Stimulated activated CD4-positive, alpha-beta T cell treated with anti-CD3 and anti-CD28 coated beads, Interleukin-12 subunit alpha, Interleukin-12 subunit beta, amount 100 ng/mL, for 4 hours (primary cell): ENCODE results near the gene BIK.

Experiments used
- DNase-seq: peaks from one replicate; pipeline ENCODE4 v3.0.0-alpha.2; 2020

BIK gene

DNA sequence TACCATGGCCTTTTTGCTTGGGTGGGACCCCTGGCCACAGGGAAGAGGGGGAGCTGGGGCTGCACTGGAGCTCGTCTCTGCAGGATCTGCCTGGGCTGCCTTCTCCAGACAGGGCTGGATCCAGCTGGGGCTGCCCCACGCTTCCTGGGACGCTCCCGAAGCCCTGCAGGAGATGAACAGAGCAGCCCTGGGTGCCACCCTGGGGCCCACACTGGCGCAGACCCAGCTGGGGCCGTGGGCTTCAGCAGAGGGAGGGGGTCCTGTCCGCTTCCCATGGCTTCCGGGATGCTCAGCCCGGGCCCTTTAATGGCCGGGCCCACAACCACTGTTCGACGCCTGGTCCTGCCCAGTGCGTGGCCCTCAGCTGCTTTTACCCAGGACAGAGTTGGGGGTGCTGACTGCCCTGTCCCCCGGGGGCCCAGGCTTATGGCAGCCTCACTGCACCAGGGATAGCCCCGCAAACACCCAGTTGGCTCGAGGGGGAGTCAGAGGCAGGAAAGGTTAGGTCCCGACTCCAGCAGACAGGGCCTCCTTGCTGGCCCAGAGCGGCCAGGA is 52.8 kb downstream of the BIK start:
- no peak for DNase-seq

DNA sequence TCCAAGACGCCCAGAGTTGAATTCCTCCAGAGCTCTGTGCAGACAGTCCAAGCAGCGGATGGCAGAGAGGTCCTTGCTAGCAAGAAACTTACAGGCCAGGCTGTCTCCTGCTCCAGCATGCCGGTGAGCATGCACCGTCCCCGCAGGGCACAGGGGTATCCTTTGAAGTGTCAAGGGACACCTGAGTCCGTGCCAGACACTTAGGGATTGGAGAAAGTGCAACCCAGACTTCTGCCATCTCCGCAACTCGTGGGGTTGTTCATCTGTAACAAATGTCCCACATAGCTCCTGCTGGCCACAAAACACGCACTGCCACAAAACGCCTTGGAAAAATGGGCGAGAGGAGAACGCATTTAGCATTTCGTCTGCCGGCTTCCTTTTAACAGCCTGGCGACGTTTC is 54.1 kb downstream of the BIK start:
- no peak for DNase-seq

DNA sequence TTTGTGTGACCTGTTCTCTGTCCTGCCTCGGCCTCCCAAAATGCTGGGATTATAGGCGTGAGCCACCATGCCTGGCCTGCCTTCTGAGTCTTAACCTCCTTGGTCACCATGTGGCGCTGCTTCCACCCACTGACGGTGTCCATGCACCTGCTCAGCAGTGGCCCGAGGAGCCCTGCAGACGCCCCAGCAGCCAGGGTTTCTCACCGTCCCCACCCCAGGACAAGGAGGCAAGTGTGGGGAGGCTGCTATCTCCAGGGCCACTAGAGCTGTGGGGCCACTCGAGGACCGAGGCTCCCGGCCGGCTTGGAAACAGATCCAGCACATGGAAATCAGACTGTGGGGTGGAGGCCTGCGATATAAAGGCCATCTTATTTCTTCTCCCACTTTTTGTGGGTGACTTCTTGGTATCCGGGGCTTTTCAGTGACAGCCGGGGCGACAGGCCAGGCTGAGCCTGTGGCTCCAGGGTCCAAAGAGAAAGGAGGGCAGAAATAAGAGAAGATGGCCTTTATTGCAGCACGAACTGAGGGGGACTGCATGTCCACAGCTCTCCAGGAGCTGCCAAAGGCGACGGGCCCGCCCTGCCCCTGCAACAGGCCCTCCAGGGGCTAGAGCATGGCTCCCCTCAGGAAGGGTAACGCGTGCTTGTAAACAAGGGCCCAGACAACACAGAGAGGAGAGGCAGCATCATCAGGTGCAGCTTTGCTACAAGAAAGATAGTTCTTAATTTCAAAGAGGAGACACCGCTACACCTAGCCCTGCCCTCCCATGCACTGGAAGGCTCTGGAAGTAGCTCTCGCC is 55.8 kb downstream of the BIK start:
- no peak for DNase-seq

DNA sequence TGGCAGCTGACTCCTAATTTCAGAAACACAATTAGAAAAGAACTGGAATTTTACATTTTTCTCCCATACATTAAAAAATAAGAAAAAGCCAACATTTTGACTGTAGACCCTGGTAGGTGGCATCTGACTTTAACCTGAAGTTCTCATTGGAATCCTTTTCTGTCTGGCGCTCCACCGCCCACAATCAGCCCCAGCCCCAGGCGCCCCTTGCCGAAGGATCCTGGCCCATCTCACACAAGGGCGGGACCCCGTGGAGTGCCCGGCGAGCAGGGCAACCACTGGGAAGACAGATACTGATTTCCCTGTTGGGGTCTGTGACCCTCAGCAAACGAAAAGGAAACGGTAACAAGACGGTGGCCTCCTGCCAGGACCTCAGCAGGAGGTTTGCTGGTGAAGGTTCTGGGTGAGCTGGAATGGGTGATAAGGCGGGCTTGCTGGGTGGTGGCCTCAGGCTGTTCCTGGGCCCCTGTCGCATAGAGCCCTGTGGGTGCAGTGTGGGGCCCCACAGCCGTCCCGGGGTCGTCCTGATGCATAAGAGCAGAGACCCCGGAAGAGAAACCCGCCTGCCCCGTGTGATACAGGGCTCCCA is 56.5 kb downstream of the BIK start:
- DNase-seq = no peak

DNA sequence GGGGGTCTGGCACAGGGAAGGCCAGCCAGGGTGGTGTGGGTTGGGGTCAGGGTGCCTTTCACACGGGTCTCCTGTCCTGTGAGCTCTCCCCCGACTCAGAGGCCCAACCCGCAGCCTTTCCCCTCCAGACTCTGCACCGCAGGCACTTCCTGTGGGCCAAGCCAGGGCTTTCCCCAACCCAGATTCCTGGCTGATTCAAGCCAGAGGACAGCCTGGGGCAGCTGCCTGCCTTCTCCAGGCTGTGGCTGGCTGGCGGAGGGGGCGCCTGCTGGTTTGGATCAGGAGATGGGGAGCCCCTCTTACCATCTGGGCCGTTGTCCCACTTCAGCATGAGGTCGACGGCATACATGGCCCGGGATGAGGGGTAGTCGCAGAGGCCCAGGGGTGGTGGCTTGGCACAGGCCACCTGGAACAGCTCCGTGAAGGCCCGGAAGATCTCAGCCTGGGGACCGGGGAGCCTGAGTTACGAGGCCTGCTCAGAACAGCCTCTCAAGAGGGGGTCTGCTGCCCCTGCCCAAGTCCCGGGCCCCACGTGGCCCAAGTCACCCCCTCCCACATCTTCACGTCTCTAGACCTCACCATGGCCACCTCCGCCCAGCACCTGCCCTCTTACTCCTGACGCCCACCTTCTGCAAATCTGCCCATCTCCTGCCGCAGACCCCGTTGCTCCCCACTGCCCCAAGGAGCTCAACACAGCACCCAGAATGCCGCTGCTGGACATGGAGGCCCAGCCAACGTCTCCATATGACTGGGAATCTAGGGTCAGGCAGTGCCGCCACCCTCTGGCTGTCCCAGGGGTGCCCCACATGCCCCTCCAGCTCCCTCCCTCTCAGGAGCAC is 58.1 kb downstream of the BIK start:
- no peak for DNase-seq

DNA sequence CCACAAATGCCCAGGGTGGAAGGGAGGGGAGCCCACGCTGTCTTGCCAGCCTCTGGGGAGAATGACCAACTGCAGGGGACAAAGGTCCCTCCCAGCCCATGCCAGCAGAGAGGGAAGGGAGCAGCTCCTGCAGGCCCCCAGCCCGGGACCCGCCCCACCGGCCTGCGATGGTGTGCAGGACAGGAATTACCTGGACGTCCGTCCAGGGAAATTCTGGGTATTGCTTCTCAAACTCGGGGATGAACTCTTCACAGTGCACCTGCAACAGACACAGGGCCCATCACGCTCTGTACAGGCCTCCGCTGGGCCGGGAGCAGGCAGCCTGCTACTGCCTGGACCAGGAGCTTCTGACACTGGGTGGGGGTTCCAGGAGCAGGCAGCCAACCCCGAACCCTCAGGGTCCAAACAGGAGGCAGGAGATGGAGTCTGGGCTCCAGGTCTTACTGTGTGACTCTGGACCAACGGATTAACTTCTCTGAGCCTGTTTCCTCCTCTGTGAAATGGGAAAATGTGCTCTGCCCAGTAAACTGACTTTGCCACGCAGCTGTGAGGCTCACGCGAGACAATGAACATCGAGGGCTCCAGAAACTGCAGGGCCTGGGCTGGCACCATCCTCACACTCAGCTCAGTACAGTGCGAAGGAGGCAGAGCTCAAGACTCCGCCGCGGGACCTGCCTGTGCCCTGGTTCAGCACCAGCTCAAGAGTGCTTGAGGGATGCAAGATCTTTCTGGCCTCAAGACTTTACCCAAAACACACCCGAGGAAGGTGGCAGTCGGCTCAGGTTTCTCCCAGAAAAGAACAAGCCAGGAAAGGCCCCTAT is 59.0 kb downstream of the BIK start:
- DNase-seq = no peak

DNA sequence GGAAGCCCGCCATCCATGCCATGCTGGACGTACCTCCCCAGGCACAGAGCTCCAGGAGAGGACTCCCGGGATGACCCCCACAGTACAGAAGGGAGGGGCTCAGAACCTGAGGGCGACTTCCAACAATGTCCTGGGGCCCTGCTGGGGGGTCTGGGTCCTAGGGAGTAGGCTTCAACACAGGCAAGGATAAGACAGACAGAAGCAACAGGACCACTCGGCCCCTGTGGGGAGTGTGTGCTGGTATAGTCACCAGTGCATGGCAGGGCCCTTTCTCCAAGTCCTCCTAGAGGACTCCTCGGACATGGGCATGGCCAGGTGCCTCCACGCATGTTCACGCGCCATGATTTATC is 59.6 kb downstream of the BIK start:
- DNase-seq = no peak

DNA sequence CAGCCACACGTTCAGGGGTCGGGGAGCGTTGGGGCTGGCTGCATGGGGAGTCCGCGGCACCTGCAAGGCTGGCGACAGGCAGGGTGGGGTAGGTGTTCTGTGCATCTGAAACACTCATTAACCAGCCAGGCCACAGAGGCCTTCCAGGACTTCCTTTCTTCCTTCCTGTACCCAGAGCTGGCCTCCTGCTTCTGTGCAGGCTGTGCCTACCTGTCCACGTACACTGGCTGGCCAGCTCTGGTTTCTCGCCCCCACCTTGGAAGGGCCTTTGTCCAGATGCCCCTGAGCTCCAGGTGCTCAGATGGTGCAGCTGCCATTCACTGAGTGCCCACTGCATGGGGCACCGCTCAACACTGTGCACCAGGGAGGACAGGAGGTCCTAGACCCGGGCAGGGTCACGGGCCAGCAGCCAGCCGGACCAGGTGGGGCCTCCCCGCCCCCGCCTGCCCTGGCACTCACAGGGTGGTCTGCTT is 60.5 kb downstream of the BIK start:
- no peak for DNase-seq

DNA sequence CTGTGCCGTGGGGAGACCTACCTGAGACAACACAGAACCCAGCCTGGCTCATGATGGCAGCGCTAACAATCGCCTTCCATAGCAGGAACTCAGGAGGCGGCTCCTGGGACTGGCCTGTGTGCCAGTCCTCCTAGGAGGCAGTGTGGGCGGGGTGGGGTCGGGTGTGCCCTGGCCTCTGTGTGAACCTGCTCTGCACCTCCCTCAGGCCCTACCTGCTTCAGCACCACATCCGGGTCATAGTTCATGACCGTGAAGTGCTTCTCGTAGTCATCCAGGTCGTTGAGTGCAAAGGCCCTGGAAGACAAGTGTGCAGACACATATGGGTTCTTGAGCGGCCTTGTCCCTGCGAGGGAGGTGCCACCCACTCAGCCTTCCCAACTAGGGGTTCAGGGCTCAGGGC is 61.1 kb downstream of the BIK start:
- no peak for DNase-seq

DNA sequence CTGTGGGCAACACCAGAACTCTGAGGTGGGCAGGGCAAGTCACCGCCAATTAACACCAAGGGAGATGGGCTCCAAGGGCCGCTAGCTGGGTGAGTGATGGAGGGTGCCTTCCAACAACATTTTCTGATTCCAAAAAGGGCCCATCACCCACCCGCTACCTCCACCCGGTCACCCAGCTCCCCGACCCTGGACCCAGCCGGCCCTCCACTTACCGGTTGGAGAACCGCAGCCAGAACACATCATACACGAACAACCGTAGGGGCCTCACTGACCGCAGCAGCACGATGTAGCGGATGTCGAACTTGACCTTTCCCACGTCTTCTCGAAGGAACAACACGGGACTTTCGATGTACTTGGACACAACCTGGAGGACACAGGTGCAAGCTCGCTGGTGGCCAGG is 61.6 kb downstream of the BIK start:
- DNase-seq = no peak

DNA sequence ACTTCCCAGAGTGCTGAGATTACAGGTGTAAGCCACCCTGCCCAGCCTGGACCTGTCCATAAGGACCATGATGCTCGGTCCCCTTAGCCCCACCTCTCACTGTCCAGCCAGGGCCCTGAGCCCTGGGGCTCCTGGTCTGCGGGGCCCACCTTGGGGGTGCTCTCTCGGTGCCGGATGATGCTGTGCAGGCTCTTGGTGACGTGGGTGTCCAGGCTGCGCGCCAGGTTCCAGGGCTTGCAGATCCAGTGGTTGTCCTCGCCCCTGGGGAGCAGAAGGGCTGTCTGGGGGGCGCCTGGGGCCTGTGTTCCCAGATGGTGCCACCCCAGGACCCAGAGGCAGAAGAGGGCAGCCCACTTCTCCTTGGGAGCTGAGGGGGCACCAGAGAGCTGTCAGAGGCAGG is 63.0 kb downstream of the BIK start:
- DNase-seq = no peak

DNA sequence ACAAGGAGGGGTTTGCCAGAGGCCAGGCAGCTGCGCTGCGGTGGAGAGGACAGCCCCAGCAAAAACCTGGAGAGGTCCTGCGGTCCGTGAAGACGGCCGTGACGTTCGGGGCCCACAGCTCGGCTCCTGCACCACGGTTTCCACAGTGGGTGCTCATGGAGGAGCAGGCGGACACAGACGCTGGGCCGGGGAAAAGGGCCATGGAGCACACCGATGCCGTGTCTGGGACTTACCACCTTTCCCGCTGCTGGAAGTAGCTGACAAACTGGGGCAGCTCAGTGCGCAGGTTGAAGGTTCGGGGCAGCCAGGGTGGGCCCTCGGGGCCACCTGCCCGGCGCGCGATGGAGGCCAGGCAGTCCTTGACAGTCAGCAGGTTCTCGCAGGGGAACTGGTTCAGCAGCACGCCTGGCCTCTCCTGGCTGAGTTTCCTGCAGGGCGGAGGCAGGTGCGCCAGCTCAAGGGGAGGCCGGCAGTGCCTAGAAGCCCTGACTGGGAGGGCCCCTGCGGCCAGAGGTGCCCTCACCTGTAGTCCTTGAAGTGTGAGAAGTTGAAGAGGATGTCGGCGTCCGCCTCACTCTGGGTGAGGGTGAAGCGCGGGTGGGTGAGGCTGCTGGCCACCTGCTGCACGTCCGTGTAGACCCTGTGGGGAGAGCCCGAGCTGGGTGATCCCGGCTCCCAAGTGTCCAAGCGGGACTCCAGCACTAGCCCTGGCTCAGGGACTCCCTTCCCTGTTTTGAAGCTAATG is 63.6 kb downstream of the BIK start:
- DNase-seq = no peak

DNA sequence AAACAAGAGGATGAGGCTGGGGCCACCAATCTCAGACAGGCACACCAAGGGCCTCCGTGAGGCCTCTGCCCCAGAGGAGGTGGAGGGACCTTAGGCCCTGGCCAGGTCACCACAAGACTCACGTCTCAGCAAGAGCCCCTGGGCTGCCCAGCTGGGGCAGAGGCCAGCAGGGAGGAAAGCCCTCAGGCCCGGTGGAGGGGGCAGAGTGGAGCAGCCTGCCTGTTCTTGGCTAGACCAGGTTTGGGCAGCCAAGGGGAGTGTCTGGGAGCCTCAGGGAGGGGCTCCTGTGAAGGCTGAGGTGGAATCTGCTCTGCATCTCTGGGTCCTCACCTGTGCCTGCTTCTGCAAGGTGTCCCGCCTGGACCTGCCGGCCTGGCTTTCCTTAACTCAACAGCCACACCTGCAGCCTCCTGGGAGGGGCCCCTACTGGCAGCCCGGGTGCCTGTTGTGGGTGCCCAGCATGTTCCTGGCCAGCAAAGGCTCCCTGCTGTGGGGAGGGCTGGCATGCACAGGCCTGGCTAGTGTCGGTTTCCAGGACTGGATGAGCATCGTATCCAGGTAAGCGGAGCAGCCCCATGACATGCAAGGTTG is 64.5 kb downstream of the BIK start:
- no peak for DNase-seq

DNA sequence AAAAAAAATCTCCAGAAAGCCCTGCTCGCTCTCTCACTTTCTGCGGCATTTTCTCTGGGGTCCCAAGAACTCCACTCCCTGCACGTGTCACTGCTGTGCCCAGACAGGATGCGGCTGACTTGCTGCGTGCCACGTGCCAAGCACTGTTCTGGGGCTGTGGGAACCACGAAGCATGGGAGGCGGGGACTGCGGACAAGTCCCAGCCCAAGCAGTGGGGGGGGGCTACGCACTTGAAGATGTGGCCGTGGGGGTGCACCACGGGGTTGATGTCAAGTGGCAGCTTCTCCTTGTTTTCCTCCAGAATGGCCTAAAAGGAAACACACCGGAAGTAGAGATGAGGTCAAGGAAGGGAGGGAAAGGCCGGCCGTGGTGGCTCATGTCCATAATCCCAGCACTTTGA is 65.5 kb downstream of the BIK start:
- no peak for DNase-seq

DNA sequence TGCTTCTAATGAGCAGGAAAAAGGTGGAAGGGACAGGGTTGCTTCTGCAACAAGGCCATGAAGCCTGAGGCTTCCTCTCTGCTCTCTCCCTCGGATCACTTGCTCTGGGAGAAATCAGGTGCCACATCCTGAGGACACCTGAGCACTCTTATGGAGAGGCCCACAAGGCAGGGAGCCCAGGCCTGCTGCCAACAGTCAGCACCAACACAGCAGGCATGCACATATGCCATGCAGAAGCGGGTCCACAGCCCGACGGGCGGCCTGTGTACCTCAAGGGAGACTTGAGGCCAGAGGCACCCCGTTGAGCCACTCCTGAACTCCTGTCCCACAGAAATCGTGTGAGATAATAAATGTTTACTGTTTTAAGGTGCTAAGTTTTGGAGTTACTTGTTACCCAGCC is 66.9 kb downstream of the BIK start:
- DNase-seq = no peak
